ENCODE data around the gene GCC2.
"Not testable (repeated sequence)": the region's sequence is repeated elsewhere in the genome, so short reads cannot be mapped to it uniquely, and the experiment has no call there.

DNA sequence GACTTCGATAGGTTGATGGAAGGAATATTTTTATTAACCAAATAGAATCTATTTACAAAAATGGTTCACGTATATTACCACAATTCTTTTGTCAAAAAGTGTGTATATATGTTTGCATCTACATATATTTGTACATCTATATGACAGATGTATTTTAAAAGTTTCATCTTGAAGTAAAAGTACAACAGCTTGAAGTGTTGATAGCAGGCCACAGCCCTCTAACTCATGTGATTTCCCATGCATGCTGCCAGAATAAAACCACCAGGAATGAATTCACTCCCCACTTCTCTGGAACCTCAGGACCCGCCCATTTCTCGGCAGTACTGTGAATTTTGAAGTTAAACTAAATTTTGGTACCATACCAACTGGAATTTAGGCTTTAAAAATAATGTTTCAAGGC, 58.6 kb downstream of the GCC2 start:
- not testable (repeated sequence) for TF ChIP-seq EZH2 (IDR thresholded peaks at IDR 0.05); POLR2AphosphoS5 (IDR thresholded peaks at IDR 0.05; ENCODE audit: borderline replicate concordance, low read depth, low read length); FOXP2 (optimal IDR thresholded peaks at IDR 0.05; ENCODE audit: control extremely low read depth, extremely low read length, insufficient read depth)

All from SK-N-MC (cell line).